WTC11 (cell line): Measurements from ENCODE around the gene ITPR2. TPM values are rescaled to one million over a fixed set of nuclear protein-coding genes. Genes with fewer than 3 reads are reported as not detected.

Experiments
- ATAC-seq: fragments of 200-7000 bp; cut with Tn5 transposase; 2 replicates; pipeline ENCODE4 v1.10.0; 2021; ENCODE audit warnings: mild to moderate bottlenecking, moderate library complexity
- CTCF ChIA-PET: fragments of 300-600 bp; sonication (Branson Sonifier 250); formaldehyde crosslinking; loops from one replicate; lab custom pipeline; 2021; ENCODE audit warnings: antibody characterized with exemption; lab: Charles Lee
- POLR2A ChIA-PET: fragments of 350-600 bp; sonication (Branson Sonifier 250); formaldehyde crosslinking; loops from one replicate; lab custom pipeline; 2021; ENCODE audit warnings: antibody characterized with exemption; lab: Charles Lee
- DNase-seq: peaks from one replicate; pipeline ENCODE4 v3.0.0; 2021; ENCODE audit warnings: low spot score
- H3K27ac Mint-ChIP-seq: 2 replicates; pipeline ENCODE4 v1.8.0; 2021; ENCODE audit warnings: mixed read lengths
- H3K27me3 Mint-ChIP-seq: 2 replicates; pipeline ENCODE4 v1.8.0; 2021; ENCODE audit warnings: low read depth, mild to moderate bottlenecking, moderate library complexity, mixed read lengths
- H3K36me3 Mint-ChIP-seq: 2 replicates; pipeline ENCODE4 v1.8.0; 2021; ENCODE audit warnings: mixed read lengths
- H3K4me1 Mint-ChIP-seq: 2 replicates; pipeline ENCODE4 v1.8.0; 2022; ENCODE audit warnings: mixed read lengths
- H3K4me3 Mint-ChIP-seq: 2 replicates; pipeline ENCODE4 v1.8.0; 2021; ENCODE audit warnings: mild to moderate bottlenecking, moderate library complexity, mixed read lengths
- H3K9me3 Mint-ChIP-seq: 2 replicates; pipeline ENCODE4 v1.8.0; 2021; ENCODE audit warnings: mixed read lengths
- AR ChIP-seq: fragments of 250-450 bp; sonication (Bioruptor Pico); IDR thresholded peaks from 2 replicates; pipeline ENCODE4 v1.9.0; 2021; ENCODE audit warnings: mild to moderate bottlenecking
- ARID4B ChIP-seq: sonication (generic); formaldehyde crosslinking; IDR thresholded peaks from 2 replicates; pipeline ENCODE4 v1.8.0; 2023; ENCODE audit warnings: missing genetic modification reagents, mild to moderate bottlenecking, borderline replicate concordance
- ATF2 ChIP-seq: sonication (generic); formaldehyde crosslinking; IDR thresholded peaks from 2 replicates; pipeline ENCODE4 v1.8.1; 2022; ENCODE audit warnings: low read depth, missing genetic modification reagents, borderline replicate concordance
- ATF3 ChIP-seq: sonication (generic); formaldehyde crosslinking; conservative IDR thresholded peaks from 2 replicates; pipeline ENCODE4 v1.8.1; 2022; ENCODE audit warnings: mild to moderate bottlenecking, missing genetic modification reagents
- E2F1 ChIP-seq: sonication (generic); formaldehyde crosslinking; IDR thresholded peaks from 2 replicates; pipeline ENCODE4 v1.8.0; 2022; ENCODE audit warnings: mild to moderate bottlenecking, missing genetic modification reagents
- ESRRA ChIP-seq: sonication (generic); formaldehyde crosslinking; IDR thresholded peaks from 2 replicates; pipeline ENCODE4 v1.8.1; 2022; ENCODE audit warnings: mild to moderate bottlenecking, missing genetic modification reagents, borderline replicate concordance
- ETV6 ChIP-seq: sonication (generic); formaldehyde crosslinking; IDR thresholded peaks from 2 replicates; pipeline ENCODE4 v1.8.1; 2022; ENCODE audit warnings: mild to moderate bottlenecking, missing genetic modification reagents
- FOXJ3 ChIP-seq: sonication (generic); formaldehyde crosslinking; IDR thresholded peaks from 2 replicates; pipeline ENCODE4 v1.9.0; 2021; ENCODE audit warnings: missing genetic modification reagents, mild to moderate bottlenecking, borderline replicate concordance
- NFATC4 ChIP-seq: fragments of 250-450 bp; sonication (Bioruptor Pico); IDR thresholded peaks from 2 replicates; pipeline ENCODE4 v1.9.0; 2021; ENCODE audit warnings: mild to moderate bottlenecking
- NFYB ChIP-seq: sonication (generic); formaldehyde crosslinking; conservative IDR thresholded peaks from 2 replicates; pipeline ENCODE4 v1.8.0; 2022; ENCODE audit warnings: low read depth, missing genetic modification reagents
- NR1H2 ChIP-seq: sonication (generic); formaldehyde crosslinking; IDR thresholded peaks from 2 replicates; pipeline ENCODE4 v1.9.0; 2021; ENCODE audit warnings: mild to moderate bottlenecking, moderate library complexity, missing genetic modification reagents
- OVOL2 ChIP-seq: fragments of 250-450 bp; sonication (Bioruptor Pico); IDR thresholded peaks from 2 replicates; pipeline ENCODE4 v1.9.0; 2021; ENCODE audit warnings: mild to moderate bottlenecking, borderline replicate concordance
- PREB ChIP-seq: sonication (generic); formaldehyde crosslinking; IDR thresholded peaks from 2 replicates; pipeline ENCODE4 v1.8.1; 2022; ENCODE audit warnings: mild to moderate bottlenecking, missing genetic modification reagents, moderate library complexity, borderline replicate concordance
- ZMAT4 ChIP-seq: fragments of 250-450 bp; sonication (Bioruptor Pico); IDR thresholded peaks from 2 replicates; pipeline ENCODE4 v1.9.0; 2021; ENCODE audit warnings: mild to moderate bottlenecking
- ZNF219 ChIP-seq: sonication (generic); formaldehyde crosslinking; IDR thresholded peaks from 2 replicates; pipeline ENCODE4 v1.8.0; 2023; ENCODE audit warnings: missing genetic modification reagents, mild to moderate bottlenecking, borderline replicate concordance
- ZNF281 ChIP-seq: sonication (generic); formaldehyde crosslinking; IDR thresholded peaks from 2 replicates; pipeline ENCODE4 v1.8.0; 2023; ENCODE audit warnings: mild to moderate bottlenecking, missing genetic modification reagents
- ZNF317 ChIP-seq: sonication (generic); formaldehyde crosslinking; IDR thresholded peaks from 2 replicates; pipeline ENCODE4 v1.8.1; 2023; ENCODE audit warnings: low read depth, mild to moderate bottlenecking, moderate library complexity, missing genetic modification reagents, borderline replicate concordance
- ZNF671 ChIP-seq: fragments of 250-450 bp; sonication (Bioruptor Pico); IDR thresholded peaks from 2 replicates; pipeline ENCODE4 v1.8.0; 2021; ENCODE audit warnings: mild to moderate bottlenecking
- total RNA-seq: library from RNA; stranded (reverse); gene quantifications from 3 replicates; pipeline ENCODE4 v1.2.3, GENCODE V29; 2021

The ITPR2 gene
- total RNA-seq, 1 experiment from 2014 or later, result 50.7 TPM

GRCh38 chr12:26610774-26611173, 222.2 kb downstream of the ITPR2 start:
- CTCF ChIA-PET, result no interaction called here
- DNase-seq, result no peak
- Mint-ChIP-seq H3K9me3 (no peaks in the 10 kb centered on the region), H3K36me3 (peaks cover 3% of the 10 kb centered on the region), H3K27ac (no peak overlapping the region), H3K4me3 (no peak overlapping the region), H3K27me3 (no peaks in the 10 kb centered on the region), H3K4me1 (peaks cover 7% of the 10 kb centered on the region)
- no peak; the same call in 1 of the 2 replicates for ATAC-seq
- TF ChIP-seq E2F1 (CRISPR knock-in tag), result no peak
- TF ChIP-seq ZNF281, result no peak
- TF ChIP-seq NFATC4 (CRISPR knock-in tag), result no peak
- POLR2A ChIA-PET, result no interaction called here

- TF ChIP-seq NFATC4 (CRISPR knock-in tag), result no peak
- TF ChIP-seq NR1H2 (CRISPR knock-in tag), result no peak
- TF ChIP-seq ZNF317 (CRISPR knock-in tag), result no peak
- no peak for TF ChIP-seq ZNF671 (CRISPR knock-in tag)
- no peak for TF ChIP-seq ATF3 (CRISPR knock-in tag)
- TF ChIP-seq ESRRA (CRISPR knock-in tag), result no peak
- TF ChIP-seq OVOL2 (CRISPR knock-in tag), result no peak
- TF ChIP-seq FOXJ3 (CRISPR knock-in tag), result no peak
- TF ChIP-seq NFYB, result no peak
- no peak for TF ChIP-seq PREB (CRISPR knock-in tag)
- TF ChIP-seq ARID4B (CRISPR knock-in tag), result no peak
- TF ChIP-seq AR (CRISPR knock-in tag), result no peak
- TF ChIP-seq ZNF219, result no peak
- TF ChIP-seq ATF2 (CRISPR knock-in tag), result no peak
- no peak for TF ChIP-seq ETV6 (CRISPR knock-in tag)
- no peak for TF ChIP-seq ZMAT4
- TF ChIP-seq, all 79 proteins: peak for 0
- Mint-ChIP-seq H3K27ac (no peak overlapping the region), H3K4me1 (peaks cover 7% of the 10 kb centered on the region), H3K4me3 (no peak overlapping the region), H3K36me3 (peaks cover 3% of the 10 kb centered on the region; the same call in 1 of the 2 replicates), H3K27me3 (no peaks in the 10 kb centered on the region), H3K9me3 (no peaks in the 10 kb centered on the region)
- POLR2A ChIA-PET, result no interaction called here
- CTCF ChIA-PET, result interaction anchor here (1.5 kb wide), 1 partner anchor 92 kb away, joined by 5 read pairs; no protein-coding TSS in a partner anchor
- DNase-seq (no peak), ATAC-seq (no peak)
These were observed 223.0 kb downstream of the ITPR2 start for GRCh38 chr12:26609986-26610385.
